HepG2 (cell line): ENCODE data around the gene NFE2L2. TPM values are rescaled to one million over a fixed set of nuclear protein-coding genes. Genes with fewer than 3 reads are reported as not detected.
A peak's percentile ranks its signal among the peaks of the same experiment; 100 is the strongest.

ENCODE experiments used
- FOXC1 ChIP-seq: sonication (generic); formaldehyde crosslinking; IDR thresholded peaks from 2 replicates; pipeline ENCODE4 v1.8.0; 2022; ENCODE audit warnings: mild to moderate bottlenecking, missing genetic modification reagents, borderline replicate concordance
- NCOA1 ChIP-seq: sonication (generic); formaldehyde crosslinking; IDR thresholded peaks from 2 replicates; pipeline ENCODE4 v1.9.0; 2021; ENCODE audit warnings: missing genetic modification reagents
- RBM22 ChIP-seq: fragments of 200-400 bp; formaldehyde crosslinking; optimal IDR thresholded peaks from 2 replicates; pipeline ENCODE3; 2017; ENCODE audit warnings: mild to moderate bottlenecking, low read length, moderate library complexity
- REPIN1 ChIP-seq: sonication (generic); formaldehyde crosslinking; IDR thresholded peaks from 2 replicates; pipeline ENCODE4 v1.8.0; 2022; ENCODE audit warnings: missing genetic modification reagents, low read depth, mild to moderate bottlenecking, borderline replicate concordance
- TARDBP ChIP-seq: sonication (generic); formaldehyde crosslinking; IDR thresholded peaks from 2 replicates; pipeline ENCODE4 v1.8.0; 2022; ENCODE audit warnings: mild to moderate bottlenecking, missing genetic modification reagents
- TEAD3 ChIP-seq: optimal IDR thresholded peaks from 2 replicates; pipeline ENCODE3; 2016; ENCODE audit warnings: borderline replicate concordance
- ZMYM4 ChIP-seq: sonication (generic); formaldehyde crosslinking; IDR thresholded peaks from 2 replicates; pipeline ENCODE4 v1.8.1; 2023; ENCODE audit warnings: mild to moderate bottlenecking, missing genetic modification reagents
- ZNF331 ChIP-seq: sonication (generic); formaldehyde crosslinking; IDR thresholded peaks from 2 replicates; pipeline ENCODE4 v1.4.0; 2020; ENCODE audit warnings: missing genetic modification reagents
- polyA plus RNA-seq, 8 experiments: library from polyadenylated mRNA; depleted of rRNA in 3 of 8; stranded (reverse) in 7 of 8; unstranded in 1 of 8; fragments of >200 nt; fragmentation: Illumina TruSeq in 4 of 8; extraction: Trizol in 4 of 8; gene quantifications; 2 replicates each; pipeline versions ENCODE4 v1.2.1 to v1.2.3, GENCODE V29; 2011 to 2016; ENCODE audit warnings: low read depth in 4 of 8, missing spikeins in 1 of 8, mixed read lengths in 1 of 8; ENCODE audit not compliant: insufficient read depth in 1 of 8
- total RNA-seq, 5 experiments: library from RNA; depleted of rRNA; stranded (reverse); fragments of >200 nt; fragmentation: Illumina TruSeq; extraction: Trizol; gene quantifications; 2 replicates each; pipeline ENCODE4 v1.2.3, GENCODE V29; 2016; ENCODE audit warnings: low read depth in 1 of 5
- TF ChIP-seq, protein P1 (sequence below): sonication (generic); formaldehyde crosslinking; IDR thresholded peaks from 2 replicates; pipeline ENCODE4 v1.4.0; 2020; ENCODE audit warnings: mild to moderate bottlenecking, missing genetic modification reagents, borderline replicate concordance
- TF ChIP-seq, protein P2 (sequence below): conservative IDR thresholded peaks from 2 replicates; pipeline ENCODE4 v1.6.1; 2018; ENCODE audit warnings: missing genetic modification reagents
- TF ChIP-seq, protein P3 (sequence below): sonication (generic); formaldehyde crosslinking; conservative IDR thresholded peaks from 2 replicates; pipeline ENCODE4 v1.8.1; 2023; ENCODE audit warnings: missing genetic modification reagents

The NFE2L2 gene
- total and polyA plus RNA-seq, 2 of the 13 experiments (the other 11 are each of a cell fraction or from before 2014, with no cell fraction given): 84.6 to 215 TPM

GRCh38 chr2:177231270-177231669 lies 33.3 kb downstream of the NFE2L2 start (continued):
- TF ChIP-seq, protein P1, sequence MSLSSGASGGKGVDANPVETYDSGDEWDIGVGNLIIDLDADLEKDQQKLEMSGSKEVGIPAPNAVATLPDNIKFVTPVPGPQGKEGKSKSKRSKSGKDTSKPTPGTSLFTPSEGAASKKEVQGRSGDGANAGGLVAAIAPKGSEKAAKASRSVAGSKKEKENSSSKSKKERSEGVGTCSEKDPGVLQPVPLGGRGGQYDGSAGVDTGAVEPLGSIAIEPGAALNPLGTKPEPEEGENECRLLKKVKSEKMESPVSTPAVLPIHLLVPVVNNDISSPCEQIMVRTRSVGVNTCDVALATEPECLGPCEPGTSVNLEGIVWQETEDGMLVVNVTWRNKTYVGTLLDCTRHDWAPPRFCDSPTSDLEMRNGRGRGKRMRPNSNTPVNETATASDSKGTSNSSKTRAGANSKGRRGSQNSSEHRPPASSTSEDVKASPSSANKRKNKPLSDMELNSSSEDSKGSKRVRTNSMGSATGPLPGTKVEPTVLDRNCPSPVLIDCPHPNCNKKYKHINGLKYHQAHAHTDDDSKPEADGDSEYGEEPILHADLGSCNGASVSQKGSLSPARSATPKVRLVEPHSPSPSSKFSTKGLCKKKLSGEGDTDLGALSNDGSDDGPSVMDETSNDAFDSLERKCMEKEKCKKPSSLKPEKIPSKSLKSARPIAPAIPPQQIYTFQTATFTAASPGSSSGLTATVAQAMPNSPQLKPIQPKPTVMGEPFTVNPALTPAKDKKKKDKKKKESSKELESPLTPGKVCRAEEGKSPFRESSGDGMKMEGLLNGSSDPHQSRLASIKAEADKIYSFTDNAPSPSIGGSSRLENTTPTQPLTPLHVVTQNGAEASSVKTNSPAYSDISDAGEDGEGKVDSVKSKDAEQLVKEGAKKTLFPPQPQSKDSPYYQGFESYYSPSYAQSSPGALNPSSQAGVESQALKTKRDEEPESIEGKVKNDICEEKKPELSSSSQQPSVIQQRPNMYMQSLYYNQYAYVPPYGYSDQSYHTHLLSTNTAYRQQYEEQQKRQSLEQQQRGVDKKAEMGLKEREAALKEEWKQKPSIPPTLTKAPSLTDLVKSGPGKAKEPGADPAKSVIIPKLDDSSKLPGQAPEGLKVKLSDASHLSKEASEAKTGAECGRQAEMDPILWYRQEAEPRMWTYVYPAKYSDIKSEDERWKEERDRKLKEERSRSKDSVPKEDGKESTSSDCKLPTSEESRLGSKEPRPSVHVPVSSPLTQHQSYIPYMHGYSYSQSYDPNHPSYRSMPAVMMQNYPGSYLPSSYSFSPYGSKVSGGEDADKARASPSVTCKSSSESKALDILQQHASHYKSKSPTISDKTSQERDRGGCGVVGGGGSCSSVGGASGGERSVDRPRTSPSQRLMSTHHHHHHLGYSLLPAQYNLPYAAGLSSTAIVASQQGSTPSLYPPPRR (CRISPR knock-in tag): no peak
- TF ChIP-seq, protein P2, sequence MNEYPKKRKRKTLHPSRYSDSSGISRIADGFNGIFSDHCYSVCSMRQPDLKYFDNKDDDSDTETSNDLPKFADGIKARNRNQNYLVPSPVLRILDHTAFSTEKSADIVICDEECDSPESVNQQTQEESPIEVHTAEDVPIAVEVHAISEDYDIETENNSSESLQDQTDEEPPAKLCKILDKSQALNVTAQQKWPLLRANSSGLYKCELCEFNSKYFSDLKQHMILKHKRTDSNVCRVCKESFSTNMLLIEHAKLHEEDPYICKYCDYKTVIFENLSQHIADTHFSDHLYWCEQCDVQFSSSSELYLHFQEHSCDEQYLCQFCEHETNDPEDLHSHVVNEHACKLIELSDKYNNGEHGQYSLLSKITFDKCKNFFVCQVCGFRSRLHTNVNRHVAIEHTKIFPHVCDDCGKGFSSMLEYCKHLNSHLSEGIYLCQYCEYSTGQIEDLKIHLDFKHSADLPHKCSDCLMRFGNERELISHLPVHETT (CRISPR knock-in tag): no peak
- TF ChIP-seq FOXC1 (CRISPR knock-in tag) (0 out of 2 replicates have a peak, but pooled peaks have one; percentile 29), TEAD3 (peak; percentile 29), ZMYM4 (CRISPR knock-in tag) (0 out of 2 replicates have a peak, but pooled peaks have one; percentile 19), REPIN1 (0 out of 2 replicates have a peak, but pooled peaks have one; percentile 28), TARDBP (CRISPR knock-in tag) (no peak), NCOA1 (CRISPR knock-in tag) (0 out of 2 replicates have a peak, but pooled peaks have one; percentile 42), RBM22 (peak; percentile 86), ZNF331 (CRISPR knock-in tag) (no peak)
- TF ChIP-seq, protein P3, sequence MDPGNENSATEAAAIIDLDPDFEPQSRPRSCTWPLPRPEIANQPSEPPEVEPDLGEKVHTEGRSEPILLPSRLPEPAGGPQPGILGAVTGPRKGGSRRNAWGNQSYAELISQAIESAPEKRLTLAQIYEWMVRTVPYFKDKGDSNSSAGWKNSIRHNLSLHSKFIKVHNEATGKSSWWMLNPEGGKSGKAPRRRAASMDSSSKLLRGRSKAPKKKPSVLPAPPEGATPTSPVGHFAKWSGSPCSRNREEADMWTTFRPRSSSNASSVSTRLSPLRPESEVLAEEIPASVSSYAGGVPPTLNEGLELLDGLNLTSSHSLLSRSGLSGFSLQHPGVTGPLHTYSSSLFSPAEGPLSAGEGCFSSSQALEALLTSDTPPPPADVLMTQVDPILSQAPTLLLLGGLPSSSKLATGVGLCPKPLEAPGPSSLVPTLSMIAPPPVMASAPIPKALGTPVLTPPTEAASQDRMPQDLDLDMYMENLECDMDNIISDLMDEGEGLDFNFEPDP (CRISPR knock-in tag): 0 out of 2 replicates have a peak, but pooled peaks have one; percentile 38
